Measurements from ENCODE around the gene EPX. TPM values are rescaled to one million over a fixed set of nuclear protein-coding genes. Genes with fewer than 3 reads are reported as not detected.

EPX gene
- not detected for total RNA-seq

DNA sequence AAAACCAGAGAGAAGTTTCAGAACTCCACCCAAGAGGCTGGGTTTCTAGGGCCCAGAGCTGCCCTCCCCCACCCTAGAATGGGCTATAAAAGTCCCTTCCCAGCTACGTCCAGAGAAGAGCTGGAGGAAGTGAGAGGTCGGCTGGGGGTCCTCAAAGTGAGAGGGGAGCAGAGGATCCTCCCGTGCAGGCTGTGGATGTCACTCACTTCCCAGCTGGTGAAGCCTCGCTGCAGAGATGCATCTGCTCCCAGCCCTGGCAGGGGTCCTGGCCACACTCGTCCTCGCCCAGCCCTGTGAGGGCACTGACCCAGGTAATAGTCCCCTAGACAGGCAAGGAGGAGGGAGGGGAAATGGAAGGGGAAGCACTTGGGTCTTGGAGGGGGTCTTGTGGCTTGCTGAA, at the start of gene EPX:
EPX (plus strand) TSS at position 115 of the 400 bp plus-strand sequence; CDS start at position 236, 121 bp downstream.

DNA sequence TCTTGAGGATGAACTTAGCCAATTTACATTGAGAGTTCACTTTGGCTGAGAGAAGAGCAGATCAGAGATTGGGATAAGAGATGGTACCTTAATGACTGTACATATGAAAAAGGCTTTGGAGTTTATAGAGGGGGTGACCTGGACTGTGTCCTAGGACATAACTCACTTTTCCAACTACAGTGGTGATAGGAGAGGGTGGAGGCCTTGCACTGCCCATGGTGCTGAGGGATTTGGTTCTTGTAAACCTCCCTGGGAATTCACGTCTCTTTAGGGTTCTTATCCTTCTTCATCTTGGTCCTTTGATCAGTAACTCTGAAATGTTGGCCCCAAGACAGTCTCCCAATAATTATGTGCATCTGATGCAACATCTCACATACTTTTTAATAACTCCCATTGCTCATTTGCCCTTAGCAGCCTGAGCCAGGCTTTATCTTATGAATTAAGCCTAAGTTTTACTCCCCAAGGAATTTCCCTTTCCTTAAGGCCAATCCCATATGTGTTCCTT, 44.5 kb upstream of the EPX start, which contains the start of gene OR4D1:
OR4D1 (plus strand) TSS at position 455 of the 505 bp plus-strand sequence. CDS start 6,770 bp downstream, outside the sequence.

DNA sequence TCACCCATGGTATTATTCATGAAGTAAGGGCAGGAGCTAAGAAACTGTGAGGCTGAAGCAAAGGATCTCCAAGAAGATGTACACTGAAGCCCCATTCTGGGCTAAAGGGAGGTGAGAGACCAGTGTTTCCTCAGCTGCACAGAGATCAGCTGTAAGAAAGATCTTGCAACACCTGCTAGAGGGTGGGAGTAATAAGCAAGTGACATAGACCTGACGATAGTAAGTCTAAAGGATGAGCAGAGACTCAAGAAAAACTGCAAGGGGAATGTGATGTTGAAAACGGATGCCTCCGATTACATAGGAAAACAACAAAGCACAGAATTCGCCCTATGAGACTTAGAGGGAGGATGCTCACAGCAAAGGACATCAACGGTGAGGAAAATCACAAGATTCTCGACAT, 25.8 kb upstream of the EPX start, which contains the start of gene OR4D2:
OR4D2 (plus strand) TSS at position 301 of the 400 bp plus-strand sequence. CDS start 2,674 bp downstream, outside the sequence.

DNA sequence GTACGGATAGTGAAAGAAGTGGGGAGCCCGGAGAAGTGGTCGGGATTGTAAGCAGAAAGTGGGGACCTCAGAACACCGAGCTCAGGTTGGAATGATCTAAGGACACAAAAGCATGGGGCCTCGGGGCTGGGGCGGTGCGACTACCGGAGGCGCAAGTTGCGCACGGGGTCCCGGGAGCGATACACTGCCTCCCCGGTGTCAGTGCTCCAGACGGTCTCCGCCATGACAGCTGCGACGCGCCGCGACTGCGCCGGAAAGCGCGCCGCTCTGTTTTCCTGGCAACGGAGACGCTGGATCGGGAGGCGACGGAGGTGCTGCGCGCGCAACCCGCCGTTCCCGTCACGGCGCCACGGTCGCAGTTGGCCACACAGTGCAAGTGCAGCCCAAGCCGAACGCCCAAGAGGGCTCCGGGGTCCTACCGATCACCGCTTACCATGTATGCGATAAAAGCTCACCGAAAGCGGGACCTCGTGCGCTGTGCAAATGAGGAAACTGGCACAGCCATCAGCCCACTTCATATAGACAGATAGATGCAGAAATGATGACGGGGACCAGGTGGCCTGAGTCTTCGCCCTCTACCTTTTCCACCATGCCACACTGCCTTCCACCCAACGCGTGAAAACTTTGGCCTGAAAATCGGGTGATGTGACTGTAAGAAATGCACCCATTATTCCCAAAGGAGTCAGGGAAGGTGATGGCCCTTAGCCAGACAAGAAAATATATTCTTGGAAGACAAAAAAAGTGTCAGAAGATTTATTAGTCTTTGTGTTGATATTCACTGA, 26.7 kb downstream of the EPX start, which contains the start of gene MKS1:
MKS1 (minus strand) TSS at position 249 of the 782 bp plus-strand sequence; CDS start at position 224, 25 bp downstream.

GRCh38 chr17:58238147-58238634, 45.7 kb downstream of the EPX start, which contains the start of gene LPO:
Gene LPO (plus strand): TSS chr17:58238584. CDS start chr17:58242980, 4,396 bp downstream.

Other genes starting within 250 kb of the EPX start
- 10 to 100 TPM; 14.1 to 16.3 TPM for gene CUEDC1, start 237.3 kb upstream of the EPX start, total RNA-seq
- 10 to 100 TPM; 44.7 to 51.0 TPM for gene VEZF1, start 204.5 kb upstream of the EPX start, total RNA-seq
- 100 to 1,000 TPM; 195 to 431 TPM for gene SRSF1, start 185.5 kb upstream of the EPX start, total RNA-seq
- 10 to 100 TPM in 1 of 2 donors, 1 to 10 TPM in 1; 6.9 to 12.0 TPM for gene DYNLL2, start 109.3 kb upstream of the EPX start, total RNA-seq
- gene OR4D1, start 44.3 kb upstream of the EPX start, total RNA-seq = not detected
- gene OR4D2, start 25.7 kb upstream of the EPX start, total RNA-seq = not detected
- 10 to 100 TPM; 10.3 to 15.1 TPM for gene MKS1, start 26.5 kb downstream of the EPX start, total RNA-seq
- gene LPO, start 45.9 kb downstream of the EPX start, total RNA-seq = not detected
- gene MPO, start 88.2 kb downstream of the EPX start, total RNA-seq = under 1 TPM in 1 of 2 donors, not detected in 1; 0.34 TPM
- 1 to 10 TPM in 1 of 2 donors, under 1 TPM in 1; 0.33 to 2.8 TPM for gene TSPOAP1, start 136.1 kb downstream of the EPX start, total RNA-seq
- gene SUPT4H1, start 159.5 kb downstream of the EPX start, total RNA-seq = 10 to 100 TPM; 38.5 to 62.9 TPM
- gene RNF43, start 224.8 kb downstream of the EPX start, total RNA-seq = 1 to 10 TPM; 2.3 to 6.5 TPM